Measurements from ENCODE around the gene AFF1.

DNA sequence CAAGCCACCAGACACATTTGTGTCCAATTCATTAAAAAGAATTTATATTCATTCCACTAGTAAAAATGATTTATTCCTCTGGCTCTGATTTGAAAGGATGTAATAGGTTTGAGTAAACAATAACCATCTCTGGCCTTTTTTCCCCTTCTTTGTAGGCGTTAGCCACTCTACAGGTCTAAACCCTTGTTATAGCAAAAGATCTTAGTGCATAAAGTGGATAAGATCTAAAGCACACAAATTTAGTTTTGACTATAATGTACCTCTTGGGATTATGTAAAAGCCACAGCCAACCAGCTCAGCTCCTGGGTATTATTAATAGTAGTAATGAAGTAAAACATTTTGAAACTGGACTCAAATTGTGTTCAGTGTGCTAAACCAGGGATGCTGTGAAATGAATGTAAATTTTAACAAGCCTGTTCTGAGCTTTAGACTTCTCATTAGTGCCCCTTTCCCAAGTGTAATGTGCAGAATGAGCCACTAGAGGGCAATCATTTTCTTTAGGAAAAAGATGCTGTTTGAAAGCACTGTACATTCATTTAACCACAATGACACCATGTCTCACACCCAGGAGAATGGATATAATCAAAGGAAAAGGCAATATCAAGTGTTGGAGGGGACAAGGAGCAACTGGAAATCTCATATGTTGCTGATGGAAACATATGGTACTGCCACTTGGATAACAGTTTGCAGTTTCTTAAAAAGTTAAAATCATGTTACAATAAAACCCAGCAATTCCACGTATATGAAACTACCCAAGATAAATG lies 215.9 kb downstream of the AFF1 start:
- no peak for TF ChIP-seq POLR2AphosphoS5 (IDR thresholded peaks at IDR 0.05; ENCODE audit: low read depth, low read length)
- TF ChIP-seq FOXP2 (optimal IDR thresholded peaks at IDR 0.05; ENCODE audit: borderline replicate concordance, extremely low read depth, extremely low read length, insufficient read depth) = no peak
- no peak for TF ChIP-seq SIN3A (IDR thresholded peaks at IDR 0.05; ENCODE audit: borderline replicate concordance, insufficient read depth, low read length)
- TF ChIP-seq TAF1 (IDR thresholded peaks at IDR 0.05; ENCODE audit: borderline replicate concordance, insufficient read depth, low read length) = no peak
- TF ChIP-seq, protein P1, sequence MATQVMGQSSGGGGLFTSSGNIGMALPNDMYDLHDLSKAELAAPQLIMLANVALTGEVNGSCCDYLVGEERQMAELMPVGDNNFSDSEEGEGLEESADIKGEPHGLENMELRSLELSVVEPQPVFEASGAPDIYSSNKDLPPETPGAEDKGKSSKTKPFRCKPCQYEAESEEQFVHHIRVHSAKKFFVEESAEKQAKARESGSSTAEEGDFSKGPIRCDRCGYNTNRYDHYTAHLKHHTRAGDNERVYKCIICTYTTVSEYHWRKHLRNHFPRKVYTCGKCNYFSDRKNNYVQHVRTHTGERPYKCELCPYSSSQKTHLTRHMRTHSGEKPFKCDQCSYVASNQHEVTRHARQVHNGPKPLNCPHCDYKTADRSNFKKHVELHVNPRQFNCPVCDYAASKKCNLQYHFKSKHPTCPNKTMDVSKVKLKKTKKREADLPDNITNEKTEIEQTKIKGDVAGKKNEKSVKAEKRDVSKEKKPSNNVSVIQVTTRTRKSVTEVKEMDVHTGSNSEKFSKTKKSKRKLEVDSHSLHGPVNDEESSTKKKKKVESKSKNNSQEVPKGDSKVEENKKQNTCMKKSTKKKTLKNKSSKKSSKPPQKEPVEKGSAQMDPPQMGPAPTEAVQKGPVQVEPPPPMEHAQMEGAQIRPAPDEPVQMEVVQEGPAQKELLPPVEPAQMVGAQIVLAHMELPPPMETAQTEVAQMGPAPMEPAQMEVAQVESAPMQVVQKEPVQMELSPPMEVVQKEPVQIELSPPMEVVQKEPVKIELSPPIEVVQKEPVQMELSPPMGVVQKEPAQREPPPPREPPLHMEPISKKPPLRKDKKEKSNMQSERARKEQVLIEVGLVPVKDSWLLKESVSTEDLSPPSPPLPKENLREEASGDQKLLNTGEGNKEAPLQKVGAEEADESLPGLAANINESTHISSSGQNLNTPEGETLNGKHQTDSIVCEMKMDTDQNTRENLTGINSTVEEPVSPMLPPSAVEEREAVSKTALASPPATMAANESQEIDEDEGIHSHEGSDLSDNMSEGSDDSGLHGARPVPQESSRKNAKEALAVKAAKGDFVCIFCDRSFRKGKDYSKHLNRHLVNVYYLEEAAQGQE (IDR thresholded peaks at IDR 0.05; ENCODE audit: insufficient read depth in 1 of 2, low read depth in 2 of 2, low read length in 2 of 2) = no peak

All from PFSK-1 (cell line).